ENCODE data around the gene ITPRIP. TPM values are rescaled to one million over a fixed set of nuclear protein-coding genes. Genes with fewer than 3 reads are reported as not detected.

ITPRIP gene
- total and polyA plus RNA-seq, 2 of the 8 experiments (the other 6 are each of a cell fraction or from before 2014, with no cell fraction given) = 15.3 to 16.9 TPM

DNA sequence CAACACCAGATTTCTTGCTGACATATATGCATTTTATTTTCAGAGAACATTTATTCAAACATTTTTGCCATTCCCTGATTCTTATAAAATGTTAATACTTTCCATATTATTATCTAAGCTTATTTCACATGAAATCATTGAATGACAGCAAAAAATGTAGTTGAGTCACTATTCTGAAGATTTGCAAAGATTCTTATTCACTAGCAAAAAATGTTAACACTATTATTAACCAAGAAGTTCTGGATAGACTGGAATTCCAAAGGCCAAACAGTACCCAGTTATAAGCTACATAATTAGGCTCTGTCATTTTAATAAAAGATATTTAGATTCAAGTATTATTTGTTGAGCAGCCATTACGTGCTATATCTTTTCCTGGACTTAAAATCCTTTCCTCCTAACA lies 65.0 kb downstream of the ITPRIP start:
- Histone ChIP-seq H3K79me2 (ENCODE audit: control insufficient read depth in 1 of 2, insufficient read depth in 2 of 2, low read length in 2 of 2) (peaks cover 0 to 3% of the 10 kb centered on the region in 2 experiments; a peak in 3 of 4 replicates), H3K36me3 (ENCODE audit: control insufficient read depth in 2 of 4, insufficient read depth in 4 of 4, low read length in 3 of 4) (peaks cover 0 to 2% (median 0%) of the 10 kb centered on the region in 4 experiments; a peak in 1 of 8 replicates), H3K79me1 (ENCODE audit: low read depth, low read length) (no peaks in the 10 kb centered on the region), H3K4me3 (ENCODE audit: extremely low read depth in 1 of 4, insufficient read depth in 2 of 4, low read depth in 3 of 4, low read length in 4 of 4) (no peak overlapping the region), H3K4ac (replicated peaks; ENCODE audit: insufficient read length, low read depth, low read length) (no peak overlapping the region), H2BK12ac (ENCODE audit: low read depth, low read length) (no peak overlapping the region), H3K14ac (ENCODE audit: insufficient read length) (no peak overlapping the region), H2BK120ac (replicated peaks; ENCODE audit: low read depth, low read length) (no peak overlapping the region), H3K9ac (replicated peaks in 1 of 4; ENCODE audit: extremely low read depth in 1 of 4, low read depth in 3 of 4, low read length in 3 of 4) (no peak overlapping the region), H3K23ac (ENCODE audit: insufficient read length) (no peak overlapping the region), H2AFZ (ENCODE audit: low read length) (no peak overlapping the region), H3K27me3 (replicated peaks in 1 of 4; ENCODE audit: control insufficient read depth in 3 of 4, extremely low read depth in 1 of 4, insufficient read depth in 3 of 4, low read length in 3 of 4) (peaks cover 0 to 7% (median 2%) of the 10 kb centered on the region in 4 experiments; a peak in 2 of 7 replicates), H3K18ac (ENCODE audit: extremely low read depth, low read length) (no peak overlapping the region), H4K8ac (ENCODE audit: extremely low read depth, insufficient read depth, low read length) (no peak overlapping the region), H3K4me1 (replicated peaks in 1 of 4; ENCODE audit: control insufficient read depth in 3 of 4, insufficient read depth in 4 of 4, low read length in 3 of 4) (peaks cover 0 to 1% (median 0%) of the 10 kb centered on the region in 4 experiments; a peak in 2 of 7 replicates), H2BK5ac (ENCODE audit: low read depth, low read length) (no peak overlapping the region), H4K91ac (replicated peaks; ENCODE audit: insufficient read length, low read length) (no peak overlapping the region), H4K20me1 (replicated peaks in 1 of 2; ENCODE audit: control insufficient read depth in 1 of 2, insufficient read depth in 2 of 2, low read length in 2 of 2) (no peaks in the 10 kb centered on the region), H3K23me2 (ENCODE audit: low read depth, low read length) (no peaks in the 10 kb centered on the region), H3K56ac (replicated peaks; ENCODE audit: insufficient read length, low read depth, low read length) (no peak overlapping the region), H2BK20ac (ENCODE audit: low read length) (no peak overlapping the region), H2BK15ac (ENCODE audit: low read length) (no peak overlapping the region), H4K5ac (ENCODE audit: insufficient read length, low read depth, low read length) (no peak overlapping the region), H3K27ac (ENCODE audit: low read depth, low read length) (no peak overlapping the region), H2AK5ac (ENCODE audit: low read depth, low read length) (no peak overlapping the region), H3K4me2 (ENCODE audit: insufficient read depth in 1 of 2, low read depth in 2 of 2, low read length in 2 of 2) (no peak overlapping the region), H3K9me3 (ENCODE audit: insufficient read depth in 2 of 2, low read depth in 1 of 2, low read length in 1 of 2) (no peaks in the 10 kb centered on the region)
- CTCF ChIA-PET (ENCODE audit: partially characterized antibody) = interaction anchor here (0.6 to 8.7 kb wide), 24 partner anchors 11 to 385 kb away, joined by 3 to 146 read pairs (median 6); partner anchors contain the start of genes CFAP58, GSTO1 and ITPRIP
- WGBS, 2 experiments (ENCODE audit: extremely low coverage in 1 of 2, insufficient coverage in 1 of 2, insufficient read length in 1 of 2, insufficient replicate concordance in 2 of 2, low coverage in 1 of 2, low lambda C conversion rate in 2 of 2, missing lambda C conversion rate in 1 of 2) = 93% methylated on average over 1 of the region's 1 CpG; no CpG with 5 or more reads in 1 of the 2 experiments
- DNase-seq (ENCODE audit: low read depth in 1 of 2, low spot score in 2 of 2) (no peak), FAIRE-seq (no peak)
- TF ChIP-seq TAF7 (optimal IDR thresholded peaks at IDR 0.05; ENCODE audit: borderline replicate concordance, low read depth, low read length) (no peak), TAF1 (IDR thresholded peaks at IDR 0.05; ENCODE audit: low read depth, low read length) (no peak)
- TF ChIP-seq, protein P1, sequence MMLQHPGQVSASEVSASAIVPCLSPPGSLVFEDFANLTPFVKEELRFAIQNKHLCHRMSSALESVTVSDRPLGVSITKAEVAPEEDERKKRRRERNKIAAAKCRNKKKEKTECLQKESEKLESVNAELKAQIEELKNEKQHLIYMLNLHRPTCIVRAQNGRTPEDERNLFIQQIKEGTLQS (IDR thresholded peaks at IDR 0.05; ENCODE audit: insufficient read depth, low read depth, low read length) = no peak
- TF ChIP-seq, protein P2, sequence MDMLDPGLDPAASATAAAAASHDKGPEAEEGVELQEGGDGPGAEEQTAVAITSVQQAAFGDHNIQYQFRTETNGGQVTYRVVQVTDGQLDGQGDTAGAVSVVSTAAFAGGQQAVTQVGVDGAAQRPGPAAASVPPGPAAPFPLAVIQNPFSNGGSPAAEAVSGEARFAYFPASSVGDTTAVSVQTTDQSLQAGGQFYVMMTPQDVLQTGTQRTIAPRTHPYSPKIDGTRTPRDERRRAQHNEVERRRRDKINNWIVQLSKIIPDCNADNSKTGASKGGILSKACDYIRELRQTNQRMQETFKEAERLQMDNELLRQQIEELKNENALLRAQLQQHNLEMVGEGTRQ (IDR thresholded peaks at IDR 0.05; ENCODE audit: low read length) = no peak
- POLR2A ChIA-PET (ENCODE audit: partially characterized antibody) = interaction anchor here (0.8 to 3.4 kb wide), 3 partner anchors 18 to 152 kb away, joined by 3 to 20 read pairs (median 9); partner anchors contain the start of genes GSTO1 and SFR1

All from H1 (cell line).